Measurements from ENCODE around the gene MACROD2.
"Not testable (repeated sequence)": the region's sequence is repeated elsewhere in the genome, so short reads cannot be mapped to it uniquely, and the experiment has no call there.

Gene MACROD2

DNA sequence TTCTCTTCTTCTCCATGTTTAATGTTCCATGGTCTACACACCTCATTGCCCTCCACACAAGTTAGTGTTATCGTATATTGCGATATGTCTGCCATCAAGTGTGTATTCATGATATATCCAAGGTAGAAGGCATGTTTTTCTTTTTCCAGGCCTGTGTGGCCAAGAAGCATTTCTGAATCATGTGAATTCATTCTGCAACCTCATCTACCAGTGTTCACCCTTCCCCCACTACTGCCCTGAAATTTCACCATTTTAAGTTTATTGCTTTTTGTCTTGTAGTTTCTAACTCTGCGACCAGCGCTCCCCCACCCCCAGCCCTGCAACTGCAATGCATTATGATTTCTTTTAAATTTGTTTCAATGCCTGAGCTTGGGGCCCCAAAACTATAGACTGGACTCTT is 960.1 kb downstream of the MACROD2 start:
- no peak for DNase-seq (ENCODE audit: low read depth)

GRCh38 chr20:14956026-14956425 is 960.7 kb downstream of the MACROD2 start:
- no peak for DNase-seq (ENCODE audit: low read depth)

DNA sequence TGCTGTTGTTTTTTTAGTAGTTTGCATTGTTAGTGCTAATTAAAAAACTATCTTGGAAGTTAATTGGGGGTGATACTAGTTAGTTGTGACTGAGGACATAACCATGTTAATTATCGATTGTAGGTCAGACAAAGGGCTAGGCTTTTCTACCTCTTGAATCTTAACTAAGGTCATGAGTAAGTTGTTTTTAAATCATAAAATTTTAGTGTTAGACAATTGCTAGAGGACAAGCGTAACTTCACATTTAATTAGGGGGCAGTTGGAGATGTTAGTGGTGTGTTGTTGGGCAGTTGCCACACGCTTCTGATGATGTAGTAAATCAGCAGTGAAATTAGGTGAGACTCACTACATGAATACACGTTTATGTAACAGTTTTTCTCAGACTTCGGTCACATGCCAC is 961.2 kb downstream of the MACROD2 start:
- DNase-seq (ENCODE audit: low read depth) = no peak

DNA sequence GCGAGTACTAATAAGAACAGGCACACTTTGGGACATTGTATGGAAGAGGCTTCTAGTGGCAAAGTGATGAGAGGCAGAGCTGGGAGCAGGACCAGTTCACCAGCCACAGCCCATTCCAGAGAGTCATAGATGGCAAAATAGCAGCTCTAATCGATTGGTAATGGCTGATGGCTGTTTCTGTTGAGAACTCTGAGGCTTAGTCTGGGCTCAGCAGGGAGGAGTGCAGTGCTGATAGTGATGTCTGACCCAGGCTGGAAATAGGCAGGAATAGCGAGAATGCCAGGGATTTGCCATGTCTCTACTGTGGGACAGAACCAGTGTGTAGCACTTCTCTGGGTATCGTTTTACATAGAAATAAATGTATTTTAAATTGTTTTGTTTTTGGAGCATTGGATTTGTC is 962.1 kb downstream of the MACROD2 start:
- DNase-seq (ENCODE audit: low read depth) = no peak

DNA sequence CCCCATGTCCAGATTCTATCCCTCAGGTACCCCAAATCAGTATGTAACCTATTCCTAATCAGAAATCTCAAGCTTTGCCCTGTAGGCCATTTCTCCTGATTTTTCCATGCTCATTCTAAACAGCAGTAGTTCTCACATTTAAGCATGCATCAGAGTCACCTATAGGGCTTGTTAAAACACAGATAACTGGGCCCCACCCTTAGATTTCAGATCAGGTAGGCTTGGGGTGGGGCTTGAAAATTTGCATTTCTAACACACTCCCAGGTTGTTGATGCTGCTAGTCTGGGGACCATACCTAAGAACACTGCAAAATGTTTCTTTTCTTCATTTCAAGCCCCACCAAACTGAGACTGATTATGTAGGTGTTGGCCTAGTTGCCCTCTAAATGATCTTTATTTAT is 963.3 kb downstream of the MACROD2 start:
- no peak for DNase-seq (ENCODE audit: low read depth)

DNA sequence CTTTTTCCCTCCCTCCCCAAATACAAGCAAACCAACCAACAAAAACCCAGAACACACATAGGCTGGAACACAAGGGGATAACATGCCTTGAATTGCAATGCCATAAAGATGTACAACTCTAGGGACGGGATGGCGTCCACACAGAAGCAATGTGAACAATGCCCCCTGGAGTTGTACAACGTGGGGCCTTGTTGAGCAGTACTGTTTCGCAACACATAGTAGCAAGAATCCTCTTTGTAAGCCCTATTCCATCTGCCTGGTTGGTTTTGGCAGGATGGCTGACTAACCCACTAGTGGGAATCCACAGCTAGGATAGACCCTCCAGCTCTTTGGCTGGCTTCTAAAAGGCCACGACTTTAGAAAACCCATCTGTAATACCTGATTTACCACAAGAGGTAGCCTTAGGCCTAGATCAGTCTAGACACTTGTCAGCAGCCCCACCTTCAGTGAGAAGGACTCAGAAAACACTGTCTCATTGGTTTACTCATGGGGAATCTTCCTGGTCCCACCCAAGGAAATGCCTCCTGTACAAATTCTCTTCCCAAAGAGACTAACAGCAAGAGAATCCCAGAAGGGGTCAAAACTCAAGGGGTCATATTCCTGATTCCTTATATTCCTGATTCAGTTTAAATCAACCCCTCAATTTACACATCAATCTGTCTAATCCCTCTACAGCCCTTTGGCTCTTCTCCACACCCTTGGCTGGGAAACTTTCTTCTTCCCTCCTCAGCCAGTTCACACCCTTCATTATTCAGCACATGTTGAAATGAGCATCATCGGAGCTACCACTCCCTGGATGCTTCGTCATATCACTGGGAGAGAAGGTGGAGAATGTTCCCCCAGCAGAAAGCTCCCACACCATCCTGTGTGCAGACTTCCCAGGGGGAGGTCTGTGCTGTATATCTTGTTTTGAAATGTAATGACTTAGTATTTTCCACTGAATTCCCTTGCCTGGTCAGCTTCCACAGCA is 964.5 kb downstream of the MACROD2 start:
- no peak for DNase-seq (ENCODE audit: low read depth)

DNA sequence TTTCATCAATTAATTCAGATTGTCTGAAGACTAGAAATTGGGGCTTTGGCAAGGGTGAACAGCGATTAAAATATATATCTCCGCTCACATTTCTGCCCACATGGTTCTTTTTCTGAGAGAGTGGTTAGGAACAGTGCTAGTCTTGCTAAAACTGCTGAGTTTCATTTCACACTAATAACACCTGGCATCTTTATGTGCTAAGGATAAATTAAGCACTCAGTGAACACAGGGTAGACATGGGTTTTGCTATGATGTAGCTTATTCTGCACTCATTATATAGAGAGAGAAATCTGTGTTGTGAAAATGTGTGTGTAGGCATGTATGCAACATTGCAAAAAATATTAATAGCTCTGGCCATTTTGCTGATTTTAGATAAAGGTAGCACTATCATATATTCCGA is 965.5 kb downstream of the MACROD2 start:
- DNase-seq (ENCODE audit: low read depth) = no peak

GRCh38 chr20:14963262-14963663 is 967.9 kb downstream of the MACROD2 start:
- no peak for DNase-seq (ENCODE audit: low read depth)

DNA sequence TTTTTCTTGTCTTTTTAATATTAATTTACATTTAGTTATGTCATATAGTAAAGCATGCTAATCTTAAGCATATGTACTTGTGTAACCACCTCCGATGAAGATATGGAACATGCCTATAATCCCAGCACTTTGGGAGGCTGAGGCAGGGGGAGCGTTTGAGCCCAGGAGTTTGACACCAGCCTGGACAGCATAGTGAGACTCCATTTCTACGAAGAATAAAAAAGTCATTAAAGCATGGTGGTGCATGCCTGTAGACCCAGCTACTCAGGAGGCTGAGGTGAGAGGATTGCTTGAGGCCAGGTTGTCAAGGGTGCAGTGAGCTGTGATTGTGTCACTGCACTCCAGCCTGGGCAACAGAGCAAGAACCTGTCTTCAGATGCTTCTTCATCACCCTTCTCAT is 970.9 kb downstream of the MACROD2 start:
- DNase-seq (ENCODE audit: low read depth) = no peak

DNA sequence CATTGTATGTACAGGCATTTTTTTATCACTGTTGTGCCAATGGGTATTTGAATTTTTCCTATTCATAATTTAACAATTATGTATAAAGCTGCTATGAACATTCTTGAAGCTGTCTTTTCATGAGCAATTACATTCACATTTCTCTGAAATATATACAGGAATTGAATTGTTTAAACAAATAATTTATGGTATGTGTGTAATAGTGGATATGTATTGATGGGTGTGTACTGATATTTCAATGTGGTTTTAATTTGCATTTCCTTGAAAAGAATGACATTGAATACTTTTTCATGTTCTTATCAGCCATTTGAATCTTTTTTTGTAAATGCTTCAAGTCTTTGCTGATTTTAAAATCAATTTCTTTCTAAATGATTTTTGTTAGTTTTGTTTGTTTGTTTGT is 971.5 kb downstream of the MACROD2 start:
- DNase-seq (ENCODE audit: low read depth) = no peak

DNA sequence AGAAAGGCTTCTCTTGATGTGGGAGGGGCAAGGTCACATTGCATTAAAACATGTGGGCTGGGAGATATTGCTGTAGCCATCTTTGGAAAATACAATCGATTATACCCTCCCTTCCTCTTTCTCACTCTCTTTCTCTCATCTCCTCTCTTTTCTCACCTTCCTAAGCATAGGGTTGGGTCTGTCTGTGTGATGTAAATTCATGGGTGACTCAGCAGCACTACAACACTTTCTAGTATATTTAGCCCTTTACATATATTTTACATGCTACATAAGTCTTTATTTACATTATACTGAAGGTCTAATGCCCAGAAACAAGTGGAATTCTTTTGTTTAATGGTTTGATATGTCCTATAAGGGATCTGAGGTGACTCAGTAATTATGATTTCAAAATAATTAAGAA is 976.9 kb downstream of the MACROD2 start:
- no peak for DNase-seq (ENCODE audit: low read depth)

DNA sequence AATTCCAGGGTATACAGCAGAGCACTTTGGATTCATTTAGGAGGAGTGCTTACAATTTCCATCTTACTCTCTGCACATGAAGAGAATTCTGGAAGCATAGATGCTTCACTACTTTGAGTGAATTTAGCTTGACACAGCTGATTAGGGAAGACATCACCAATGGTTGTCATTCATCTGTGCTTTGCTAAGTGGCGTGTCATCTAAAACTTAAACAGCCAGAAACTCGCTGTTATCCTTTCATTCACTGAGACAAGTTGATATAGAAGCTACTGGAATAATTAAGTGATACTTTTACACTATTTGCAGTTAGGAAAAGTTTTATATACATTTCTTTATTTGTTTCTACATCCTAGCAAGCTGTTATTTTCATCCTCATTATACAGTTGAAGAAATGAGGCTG is 977.4 kb downstream of the MACROD2 start:
- DNase-seq (ENCODE audit: low read depth) = no peak

DNA sequence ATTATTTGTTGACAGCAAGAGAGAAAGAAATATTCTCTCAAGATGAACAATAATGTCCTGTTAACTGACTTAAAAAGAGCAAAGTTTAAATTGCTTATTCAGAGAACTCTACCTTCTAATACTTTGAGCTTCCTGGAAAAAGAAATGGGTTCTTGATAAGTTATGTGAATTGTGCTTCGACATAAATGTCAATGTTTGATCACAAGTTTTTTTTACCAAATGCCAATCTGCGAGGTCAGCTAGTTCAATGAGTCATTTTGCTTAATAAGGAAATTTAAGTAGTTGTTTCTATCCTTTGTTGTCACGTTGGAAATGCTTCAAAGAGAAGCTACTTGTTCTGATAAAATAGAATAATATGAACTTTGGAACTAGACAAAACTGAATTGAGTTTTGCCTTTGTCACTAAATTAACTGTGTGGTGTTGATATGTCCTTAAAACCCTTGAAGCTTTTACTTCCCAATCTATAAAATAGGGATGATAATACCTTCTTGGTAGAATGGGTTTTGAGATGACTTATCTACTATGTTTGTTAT is 984.2 kb downstream of the MACROD2 start:
- DNase-seq (ENCODE audit: low read depth) = no peak

GRCh38 chr20:14981486-14981885 is 986.2 kb downstream of the MACROD2 start:
- not testable (repeated sequence) for DNase-seq (ENCODE audit: low read depth)

- DNase-seq (ENCODE audit: low read depth) = not testable (repeated sequence)
Measured at GRCh38 chr20:14982324-14982723, 987.0 kb downstream of the MACROD2 start.

DNA sequence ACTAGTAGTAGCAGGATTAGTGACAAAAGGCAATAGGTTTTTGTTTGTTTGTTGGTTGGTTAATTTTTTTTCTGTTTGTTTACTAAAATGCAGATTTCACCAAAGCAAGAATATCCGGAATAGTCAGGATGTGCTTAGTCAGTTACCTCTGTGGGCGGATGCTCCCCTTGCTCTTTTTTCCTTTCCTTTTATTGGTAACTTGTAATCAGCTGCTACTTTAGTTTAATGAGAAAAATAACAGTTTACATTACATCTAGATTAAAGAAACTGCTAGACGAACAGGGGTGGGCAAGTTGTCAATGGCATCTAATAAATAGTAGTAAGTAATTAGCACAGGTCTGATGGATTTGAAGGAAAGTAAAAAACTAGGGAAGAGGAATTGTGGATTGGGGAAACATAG is 989.0 kb downstream of the MACROD2 start:
- no peak for DNase-seq (ENCODE audit: low read depth)

DNA sequence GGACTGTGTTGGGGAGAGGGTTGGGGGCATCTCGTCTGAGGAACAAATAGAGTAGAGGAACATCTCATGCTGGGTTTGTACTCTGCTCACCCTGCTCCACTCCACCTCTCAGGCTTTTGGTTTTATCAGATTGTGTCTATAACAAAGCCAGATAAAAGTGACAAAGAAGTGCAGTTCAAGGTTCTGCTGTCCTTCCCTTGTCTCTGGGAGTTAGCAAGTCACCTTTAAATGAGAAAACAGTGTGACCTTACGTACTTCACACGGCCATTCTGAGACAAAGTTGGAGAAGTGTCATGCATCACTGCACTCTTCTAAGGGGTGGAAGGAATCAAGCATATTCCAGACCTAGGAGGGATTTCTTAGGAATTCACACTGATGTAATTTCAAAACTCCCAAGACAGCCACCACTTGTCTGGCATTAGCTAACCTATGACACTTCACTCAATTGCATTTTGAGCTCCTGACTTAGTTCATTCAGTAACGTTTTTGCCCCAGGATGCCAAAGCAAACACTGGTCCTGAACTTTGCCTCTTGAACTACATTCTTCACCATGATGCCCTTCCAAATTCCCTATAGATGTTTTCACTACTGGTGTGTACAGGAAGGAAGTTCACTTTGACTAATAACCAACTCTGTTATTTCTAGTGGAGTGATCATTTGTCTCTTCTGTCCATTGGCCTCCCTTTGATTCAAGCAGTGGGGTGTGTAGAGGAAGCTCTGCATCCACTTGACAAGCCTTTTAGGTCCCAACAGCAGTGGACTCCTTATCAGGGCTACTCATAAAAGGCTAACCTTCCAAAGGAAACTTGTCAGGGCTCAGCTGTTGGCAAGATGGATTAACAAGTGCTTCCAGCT is 989.7 kb downstream of the MACROD2 start:
- no peak for DNase-seq (ENCODE audit: low read depth)

- DNase-seq (ENCODE audit: low read depth) = no peak
Measured at GRCh38 chr20:14986026-14986655, 990.8 kb downstream of the MACROD2 start.

DNA sequence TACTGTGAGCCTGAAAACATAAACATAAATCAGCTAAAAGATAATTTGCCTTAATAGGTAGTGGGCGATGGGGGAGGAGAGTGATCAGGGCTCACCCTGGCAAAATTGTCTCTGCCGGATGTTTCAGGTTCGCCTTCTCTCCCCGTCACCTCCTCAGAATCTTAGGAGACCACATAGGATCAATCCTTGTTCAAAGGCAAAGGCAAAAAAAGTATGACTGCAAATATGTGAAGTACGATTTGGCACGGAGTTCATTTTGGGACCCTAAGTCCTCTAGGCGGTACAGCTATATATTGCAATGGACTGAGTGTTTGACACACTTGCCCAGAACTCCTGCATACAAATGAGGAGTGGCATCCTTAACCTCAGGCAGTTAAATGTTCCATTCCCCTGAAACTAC is 991.3 kb downstream of the MACROD2 start:
- DNase-seq (ENCODE audit: low read depth) = no peak

- DNase-seq (ENCODE audit: low read depth) = no peak
Measured at GRCh38 chr20:14989535-14990290, 994.4 kb downstream of the MACROD2 start.

GRCh38 chr20:14991023-14991422 is 995.7 kb downstream of the MACROD2 start:
- no peak for DNase-seq (ENCODE audit: low read depth)

DNA sequence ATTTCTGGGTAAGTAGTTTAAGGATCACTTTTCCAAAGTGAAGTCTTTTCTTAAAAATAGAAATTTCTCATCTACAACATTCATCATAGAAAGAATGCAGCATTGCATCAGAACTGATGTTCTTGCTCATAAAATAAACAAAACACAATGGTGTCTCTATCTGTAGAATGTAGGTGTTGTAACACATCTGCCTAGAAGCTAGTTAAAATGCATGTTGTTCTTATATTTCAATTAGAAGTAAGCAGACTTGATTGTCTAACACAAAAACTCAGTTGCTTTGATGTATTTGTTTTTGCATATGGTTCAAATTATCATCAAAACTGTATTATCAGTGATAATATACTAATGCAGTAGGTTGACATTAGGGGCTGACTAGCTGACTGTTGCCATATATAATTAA is 996.8 kb downstream of the MACROD2 start:
- no peak for DNase-seq (ENCODE audit: low read depth)

Data from stimulated activated CD8-positive, alpha-beta memory T cell treated with anti-CD3 and anti-CD28 coated beads, Interleukin-15, amount 100 ng/mL, for 24 hours (primary cell).